GM03348 (cell line): ENCODE measurements around the gene TPP1.
A peak's percentile ranks its signal among the peaks of the same experiment; 100 is the strongest.

ENCODE experiments used
- DNase-seq: peaks from one replicate; pipeline ENCODE4 v3.0.0; 2012; ENCODE audit warnings: low spot score

TPP1 gene

DNA sequence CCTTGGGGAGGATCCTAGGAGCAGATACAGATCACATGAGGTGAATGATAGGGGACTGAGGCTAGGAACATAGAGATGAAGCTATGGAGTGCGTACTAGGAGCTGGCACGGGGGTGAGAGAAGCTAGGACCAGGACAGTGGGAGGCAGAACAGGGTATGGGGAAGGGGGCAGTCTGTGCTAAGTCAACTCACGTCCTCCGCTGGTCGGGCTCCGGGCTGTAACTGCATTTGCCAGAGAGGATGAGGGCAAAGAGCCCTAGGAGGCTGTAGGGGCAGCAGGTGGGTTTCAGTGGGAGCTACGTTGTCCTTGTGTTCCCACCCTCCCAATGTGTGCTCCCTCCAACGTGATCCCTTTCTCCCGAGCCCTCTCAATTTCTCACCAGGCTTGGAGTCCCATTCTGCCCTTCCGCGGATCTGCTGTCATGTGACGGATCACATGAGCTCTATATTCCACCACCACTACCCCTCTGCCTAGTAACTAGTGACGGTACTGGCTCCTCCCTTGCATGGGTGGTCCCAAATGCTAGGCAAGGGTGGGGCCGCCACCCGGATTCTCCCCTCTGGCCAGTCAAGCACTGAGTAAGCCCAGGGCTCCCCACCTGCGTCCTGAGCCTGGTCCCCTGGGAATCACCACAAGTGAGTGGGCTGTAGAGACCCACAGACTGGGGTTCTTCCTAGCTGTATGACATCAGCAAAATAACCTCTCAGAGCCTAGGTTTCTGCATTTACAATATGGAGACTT, at the start of gene TPP1:
Gene TPP1, minus strand, starts transcription at position 419 of the 742 bp plus-strand sequence. Its CDS starts 22 bp downstream, at position 397.
- DNase-seq: peak; percentile 97

DNA sequence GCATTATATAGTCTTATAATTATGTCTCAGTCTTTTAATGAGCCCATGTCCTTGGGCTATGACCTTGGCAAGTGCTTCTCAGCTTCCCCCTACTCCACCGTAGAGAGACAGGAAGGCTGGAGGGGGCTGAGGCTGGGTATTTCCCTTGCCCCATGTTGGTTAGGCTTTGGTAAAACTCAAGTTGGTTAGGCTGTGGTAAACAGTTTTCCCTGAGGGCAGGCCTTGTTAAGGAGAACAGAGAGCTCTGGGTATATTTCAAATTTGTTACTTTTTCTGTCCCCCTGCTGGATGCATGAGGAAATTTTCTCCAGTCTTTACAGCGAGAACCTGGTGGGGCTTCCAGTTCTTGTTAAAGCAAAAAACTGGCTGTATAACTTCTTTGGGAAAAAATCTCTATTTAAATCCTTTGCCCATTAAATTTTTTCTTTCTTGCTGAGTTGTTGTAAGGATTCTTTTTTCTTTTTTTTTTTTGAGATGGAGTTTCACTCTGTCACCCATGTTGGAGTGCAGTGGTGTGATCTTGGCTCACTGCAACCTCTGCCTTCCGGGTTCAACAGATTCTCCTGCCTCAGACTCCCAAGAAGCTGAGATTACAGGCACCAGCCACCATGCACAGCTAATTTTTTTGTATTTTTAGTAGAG, 48.6 kb upstream of the TPP1 start:
- peak; percentile 27 for DNase-seq

DNA sequence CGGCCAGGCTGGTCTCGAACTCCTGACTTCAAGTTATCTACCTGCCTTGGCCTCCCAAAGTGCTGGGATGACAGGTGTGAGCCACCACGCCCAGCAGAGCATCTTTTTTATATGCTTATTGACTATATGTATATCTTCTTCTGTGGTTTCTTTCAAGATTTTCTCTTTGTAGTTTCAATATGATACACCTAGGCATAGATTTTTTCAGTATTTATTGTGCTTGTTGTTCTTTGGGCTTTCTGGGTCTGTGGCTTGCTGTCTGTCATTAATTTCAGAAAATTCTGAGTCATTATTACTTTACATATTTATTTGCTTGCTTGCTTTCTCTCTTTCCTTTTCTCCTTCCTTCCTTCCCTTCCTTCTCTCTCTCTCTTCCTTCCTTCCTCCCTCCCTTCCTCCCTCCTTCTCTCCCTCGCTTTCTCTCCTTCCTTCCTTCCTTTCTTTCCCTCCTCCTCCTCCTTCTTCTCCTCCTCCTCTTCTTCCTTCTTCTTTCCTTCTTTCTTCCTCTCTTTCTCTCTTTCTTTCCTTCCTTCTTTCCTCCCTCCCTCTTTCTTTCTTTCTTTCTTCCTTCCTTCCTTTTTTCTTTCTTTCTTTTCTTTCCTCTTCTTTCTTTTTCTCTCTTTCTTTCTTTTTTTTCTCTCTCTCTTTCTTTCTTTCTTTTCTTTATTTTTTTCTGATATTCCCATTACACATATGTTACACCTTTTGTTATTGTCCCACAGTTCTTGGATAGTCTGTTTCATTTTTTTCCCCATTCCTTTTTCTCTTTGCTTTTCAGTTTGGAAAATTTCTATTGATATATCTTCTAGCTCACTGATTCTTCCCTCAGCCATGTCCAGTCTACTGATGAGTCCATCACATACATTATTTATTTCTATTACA, 47.3 kb upstream of the TPP1 start:
- no peak for DNase-seq

DNA sequence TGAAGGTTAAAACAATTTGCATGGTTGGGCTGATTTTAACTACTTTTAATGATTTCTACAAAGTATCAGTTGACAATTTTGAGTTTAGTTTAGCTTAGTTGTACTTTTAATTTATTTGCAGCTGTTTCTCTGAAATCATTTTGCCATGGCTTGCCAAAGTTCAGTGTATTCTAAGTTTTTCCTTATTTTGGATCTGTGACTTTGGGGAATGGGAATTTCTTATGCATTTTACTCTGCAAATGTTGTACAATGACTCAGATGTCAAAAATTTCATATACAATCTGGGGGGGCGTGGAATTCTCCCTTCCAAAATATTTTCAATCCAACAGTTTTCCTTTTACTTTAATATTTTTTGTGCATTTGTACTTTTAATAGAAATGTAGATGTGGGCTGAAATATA, 45.3 kb upstream of the TPP1 start:
- DNase-seq: no peak

DNA sequence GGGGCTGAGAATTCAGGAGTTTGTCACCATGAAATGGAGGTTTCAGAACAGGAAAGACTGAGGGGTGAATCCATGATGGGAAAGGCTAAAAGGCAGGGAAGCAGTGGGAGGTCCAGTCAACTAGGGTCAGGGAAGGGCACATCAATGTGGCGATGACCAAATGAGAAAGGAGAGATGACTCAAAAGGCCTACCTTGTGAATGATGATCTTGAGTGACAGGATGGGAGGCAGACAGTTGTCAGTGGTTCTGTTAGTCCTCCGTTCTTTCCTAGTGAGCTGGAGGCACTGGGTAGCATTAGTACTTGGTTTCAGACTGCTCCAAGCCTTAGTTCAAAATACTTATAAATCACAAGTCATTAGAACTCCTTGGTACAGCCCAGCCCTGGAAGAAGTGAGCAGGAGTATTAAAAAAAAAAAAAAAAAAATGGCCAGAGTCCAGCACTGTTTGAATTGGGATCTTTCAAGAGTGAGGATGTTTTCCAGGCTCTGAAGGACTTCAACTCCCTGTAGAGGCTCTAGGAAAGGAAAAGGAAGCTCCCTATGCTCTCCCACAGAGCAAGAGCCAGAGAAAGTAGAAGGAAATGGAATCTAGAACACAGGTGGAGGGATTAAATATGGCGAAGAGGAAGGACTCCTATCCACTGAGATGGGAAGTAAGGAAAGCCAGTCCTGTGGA, 44.7 kb upstream of the TPP1 start:
- DNase-seq: no peak

DNA sequence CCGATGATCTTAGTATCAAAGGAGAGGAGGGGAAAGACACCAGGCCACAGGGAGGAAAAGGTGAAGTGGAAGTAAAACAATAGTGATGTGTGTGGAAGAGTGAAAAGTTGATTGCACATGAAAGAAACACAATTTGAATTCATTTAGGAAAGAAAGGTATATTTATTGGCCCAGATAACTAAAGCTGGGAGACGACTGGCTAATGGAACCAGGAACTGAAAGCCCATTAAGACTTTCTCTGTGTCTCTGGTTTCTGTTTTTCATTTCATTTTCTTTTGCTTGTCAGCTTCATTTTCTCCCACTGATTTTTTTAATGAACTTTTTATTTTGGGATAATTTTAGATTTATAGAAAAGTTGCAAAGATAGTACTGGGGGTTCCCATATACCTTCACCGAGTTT, 41.5 kb upstream of the TPP1 start:
- no peak for DNase-seq

DNA sequence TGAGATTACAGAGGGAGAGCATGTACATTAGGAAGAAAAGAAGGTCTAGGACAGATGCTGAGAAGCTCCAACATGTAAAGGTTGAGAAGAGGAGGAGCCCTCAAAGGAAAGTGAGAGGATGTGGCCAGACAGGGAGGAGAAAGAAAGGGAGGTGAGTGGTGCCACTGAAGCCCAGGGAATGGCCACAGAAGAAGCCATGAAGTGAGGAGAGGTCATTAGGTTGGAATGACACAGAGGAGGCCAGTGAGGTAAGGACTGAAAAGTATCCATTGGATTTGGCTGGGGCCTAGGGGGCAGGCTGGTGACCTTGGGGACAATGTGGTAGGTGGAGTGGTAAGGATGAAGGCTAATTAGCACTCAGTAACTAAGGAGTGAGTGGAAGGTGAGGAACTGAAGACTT, 39.4 kb upstream of the TPP1 start:
- DNase-seq: no peak

DNA sequence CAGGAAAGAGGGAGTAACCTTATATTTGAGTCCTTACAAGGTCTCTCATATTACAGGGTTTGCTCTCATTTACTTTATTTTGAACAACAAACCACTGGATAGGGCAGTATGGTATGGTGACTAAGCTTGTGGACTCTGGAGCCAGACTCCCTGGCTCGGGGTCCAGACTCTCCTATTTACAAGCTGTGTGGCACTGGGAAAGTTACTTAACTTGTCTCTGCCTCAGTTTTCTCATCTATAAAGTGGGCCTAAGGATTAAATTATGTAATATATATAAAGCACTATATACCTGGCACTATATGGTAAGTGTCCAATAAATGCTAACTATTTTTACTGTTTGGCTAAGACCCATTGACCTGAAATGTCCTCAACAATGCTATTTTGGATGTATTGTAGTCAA, 38.1 kb upstream of the TPP1 start:
- no peak for DNase-seq

DNA sequence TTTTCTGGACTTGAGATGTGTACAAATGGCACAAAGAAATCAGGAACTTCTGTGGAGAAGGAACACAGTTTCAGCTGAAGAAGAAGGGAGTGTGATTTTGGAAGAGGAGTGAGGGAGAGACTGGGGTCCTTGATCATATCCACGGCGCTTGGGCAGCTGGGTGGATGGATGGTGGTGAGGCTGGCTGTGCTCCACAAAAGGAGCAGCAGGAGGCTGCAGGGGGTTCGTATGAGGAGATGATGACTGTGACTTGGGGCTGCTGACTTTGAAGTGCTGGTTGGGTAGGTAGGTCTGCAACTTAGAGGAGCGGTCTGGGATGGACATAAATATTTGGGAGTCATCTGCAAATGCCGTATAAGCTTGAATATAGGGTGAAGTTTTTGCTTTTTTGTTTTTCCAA, 37.7 kb upstream of the TPP1 start:
- no peak for DNase-seq

DNA sequence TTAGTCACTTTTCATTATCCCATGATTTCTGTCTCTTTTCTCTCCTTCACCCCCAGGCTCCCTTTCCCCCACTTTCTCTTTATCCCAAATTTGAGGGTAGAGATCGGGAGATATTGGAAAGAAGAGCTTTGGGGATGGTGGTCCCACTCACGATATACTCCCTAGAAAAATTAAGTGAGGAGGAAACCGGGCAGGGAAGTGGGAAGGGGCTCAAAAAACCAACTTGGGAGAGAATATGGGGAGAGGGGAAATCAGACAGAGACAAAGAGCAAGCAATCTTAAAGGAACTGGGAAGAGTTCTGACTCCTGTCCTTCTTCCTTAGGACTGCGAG, 37.3 kb upstream of the TPP1 start:
- no peak for DNase-seq

DNA sequence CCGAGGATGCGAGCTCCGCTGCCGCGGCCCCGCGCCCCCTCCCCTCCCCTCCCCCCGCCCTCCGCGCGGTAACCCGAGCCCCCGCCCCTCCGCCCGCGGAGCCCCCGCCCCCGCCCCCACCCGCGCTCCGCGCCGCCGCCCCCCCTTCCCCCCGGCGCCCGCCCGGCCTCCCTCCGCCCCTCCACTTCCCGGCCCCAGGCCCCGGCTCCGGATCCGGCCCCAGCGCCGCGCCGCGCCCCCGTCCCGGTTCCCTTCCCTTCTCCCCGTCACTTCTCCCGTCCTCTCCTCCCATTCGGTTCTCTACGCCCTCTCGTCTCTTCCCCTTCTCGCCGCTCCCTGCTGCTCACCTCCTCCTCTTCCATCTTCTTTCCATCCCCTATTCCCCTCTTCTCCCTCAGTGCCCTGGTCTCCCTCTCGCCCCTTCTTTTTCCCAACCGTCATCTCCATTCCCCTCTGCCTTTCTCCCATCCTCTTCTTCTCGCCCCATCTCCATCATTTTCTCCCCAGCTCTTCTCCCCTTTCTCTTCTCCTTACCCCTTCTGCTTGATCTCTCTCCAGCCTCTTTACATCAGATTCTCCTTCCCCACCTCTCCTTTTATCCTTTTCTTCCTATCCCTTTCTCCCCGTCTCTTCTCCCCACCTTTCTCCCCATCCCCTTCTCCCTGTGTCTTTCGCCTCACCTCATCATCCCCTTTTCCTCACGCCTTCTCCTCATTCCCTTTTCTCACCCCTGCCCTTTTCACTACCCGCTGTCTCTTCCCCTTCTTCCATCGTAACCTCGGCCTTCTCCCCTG, 36.8 kb upstream of the TPP1 start, which contains the start of gene DCHS1:
Gene DCHS1, minus strand, starts transcription at position 20 of the 794 bp plus-strand sequence. CDS start 14,196 bp downstream, outside the sequence.
- DNase-seq: peak; percentile 52

DNA sequence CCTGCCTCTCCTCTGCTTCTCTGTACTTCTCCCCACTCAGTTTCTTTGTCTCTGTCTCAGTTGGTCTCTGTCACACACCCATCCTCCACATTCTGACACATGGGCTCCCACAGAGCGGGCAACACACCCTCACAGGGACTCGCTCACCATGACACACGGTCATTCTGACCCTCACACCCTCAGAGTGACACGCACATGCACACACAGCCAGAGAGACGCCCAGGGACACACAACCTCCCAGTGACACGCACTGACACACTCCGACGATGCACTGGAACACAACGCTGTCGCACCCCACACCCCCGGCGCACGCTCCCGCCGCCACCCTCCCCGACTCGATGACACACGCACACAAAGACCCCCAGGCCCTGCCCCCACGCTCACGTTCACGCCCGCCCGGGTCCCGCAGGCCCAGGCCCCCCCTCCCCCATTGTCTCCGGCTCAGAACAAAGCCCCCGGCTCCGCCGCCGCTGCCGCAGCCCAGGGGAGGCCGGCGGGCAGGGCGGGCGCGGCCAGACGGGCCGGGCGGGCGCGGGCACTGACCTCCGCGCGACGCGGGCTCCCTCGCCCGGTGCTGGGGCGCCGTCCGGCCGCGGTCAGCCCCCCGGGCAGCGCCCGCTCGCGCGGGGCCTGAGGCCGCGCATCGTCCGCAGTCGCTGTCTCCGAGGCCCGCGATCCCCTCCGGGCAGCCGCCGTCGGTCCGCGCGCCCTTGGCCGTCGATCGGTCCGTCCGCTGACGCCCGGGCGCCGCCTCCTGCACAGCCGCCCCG, 36.0 kb upstream of the TPP1 start:
- DNase-seq: peak; percentile 50

DNA sequence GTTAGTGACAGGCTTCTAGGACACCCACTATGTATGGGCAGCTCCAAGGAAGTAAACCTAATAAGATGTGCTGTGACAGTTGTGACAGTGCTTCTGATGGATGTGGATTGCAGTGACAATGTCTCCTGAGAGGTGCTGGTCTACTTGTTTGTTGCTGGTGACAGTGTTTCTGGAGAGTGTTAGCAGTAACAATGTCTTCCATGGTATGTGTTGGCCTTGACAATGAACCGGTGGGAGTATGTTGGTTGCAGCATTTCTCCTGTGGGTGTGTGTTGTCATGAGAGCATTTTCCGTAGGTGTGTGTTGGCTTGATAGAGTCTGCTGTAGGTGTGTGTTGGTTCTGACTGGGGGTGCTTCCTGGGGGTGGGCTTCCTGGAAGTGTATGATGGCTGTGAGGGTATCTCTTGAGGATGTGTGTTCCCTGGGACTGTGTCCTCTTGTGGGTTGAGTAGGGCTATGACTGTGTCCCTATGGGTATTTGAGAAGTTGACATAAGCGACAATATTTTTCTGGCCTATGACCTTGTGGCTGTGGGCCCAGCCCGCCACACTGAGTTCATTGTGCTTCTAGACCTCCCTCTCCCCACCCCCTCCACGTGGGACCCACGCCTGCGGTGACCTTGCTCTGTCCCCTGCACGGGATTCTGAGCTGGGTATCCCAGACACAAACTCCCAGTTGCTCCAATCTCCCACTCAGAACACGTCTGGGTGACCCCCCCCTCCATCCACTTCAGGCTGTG, 35.2 kb upstream of the TPP1 start:
- DNase-seq: no peak

DNA sequence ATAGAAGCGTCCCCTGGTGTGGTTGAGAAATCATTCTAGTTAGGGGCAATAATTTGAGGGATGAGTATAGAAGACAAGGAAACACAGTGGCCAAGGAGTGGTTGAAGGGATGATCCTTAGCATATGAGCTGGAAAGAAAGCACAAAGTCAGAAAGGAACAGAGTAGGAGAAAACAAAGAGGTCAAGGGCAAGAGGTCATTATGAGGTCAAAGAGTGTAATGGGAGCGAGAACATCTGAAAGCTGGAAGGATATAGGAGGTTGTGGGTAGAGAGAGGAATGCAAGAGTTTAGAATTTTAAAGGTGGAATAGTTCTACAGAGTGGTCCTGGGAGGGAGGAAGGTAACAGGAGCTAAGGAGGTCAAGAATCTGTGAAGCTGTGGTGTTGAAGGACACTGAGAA, 34.4 kb upstream of the TPP1 start:
- no peak for DNase-seq

DNA sequence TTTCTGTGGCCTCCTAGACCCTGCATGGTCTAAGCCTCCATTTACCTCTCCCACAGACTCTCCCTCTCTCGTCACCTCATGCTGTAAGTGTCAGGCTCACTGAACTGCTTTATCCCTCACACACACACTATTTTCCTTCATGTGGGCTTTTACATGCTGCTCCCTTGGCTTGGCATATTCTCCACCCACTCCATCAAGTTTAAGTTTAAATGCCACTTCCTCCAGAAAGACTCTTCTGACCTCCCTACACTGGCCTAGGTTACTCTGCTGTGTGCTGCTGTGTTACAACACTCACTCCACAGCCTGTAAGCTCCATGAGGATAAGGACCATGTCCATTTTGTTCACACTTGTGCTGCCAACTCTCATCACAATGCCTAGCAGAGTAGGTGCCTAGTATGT, 33.9 kb upstream of the TPP1 start:
- DNase-seq: no peak

DNA sequence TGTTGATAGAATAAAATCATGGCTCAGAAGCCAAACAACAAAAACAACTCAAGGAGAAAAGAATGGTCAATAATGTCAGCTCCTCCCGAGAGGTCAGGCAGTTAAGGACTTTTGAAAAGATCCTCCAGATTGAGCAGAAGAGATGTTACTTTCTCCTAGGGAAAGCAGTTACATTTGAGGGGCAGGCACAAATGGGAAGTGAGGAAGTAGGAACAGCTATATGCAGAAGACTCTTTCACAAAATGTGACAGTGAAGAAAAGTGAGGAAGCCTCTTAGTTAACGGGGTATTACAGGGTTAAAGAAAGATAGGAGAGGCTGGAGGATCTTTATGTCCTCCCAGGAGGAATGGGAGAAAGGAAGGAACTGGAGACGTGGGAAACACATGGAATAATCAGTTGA, 33.0 kb upstream of the TPP1 start:
- no peak for DNase-seq

DNA sequence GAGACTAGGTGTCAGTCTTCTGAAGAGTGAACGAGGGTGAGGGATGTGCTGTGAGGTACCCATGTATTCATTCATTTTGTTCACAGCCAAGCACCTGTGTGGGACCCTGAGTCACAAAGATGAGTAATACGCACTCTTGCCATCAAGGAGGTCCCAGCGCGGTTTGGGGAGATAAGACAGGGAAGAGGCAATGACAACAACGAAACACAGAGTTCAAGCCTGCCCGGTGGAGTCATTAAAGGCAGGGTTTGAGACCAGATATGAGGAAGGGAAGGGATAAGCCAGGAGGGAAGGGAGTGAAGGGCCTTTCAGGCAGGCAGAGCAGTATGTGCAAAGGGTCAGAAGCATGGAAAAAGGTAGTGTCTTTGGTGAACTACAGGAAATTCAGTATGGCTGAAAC, 31.8 kb upstream of the TPP1 start:
- DNase-seq: no peak

DNA sequence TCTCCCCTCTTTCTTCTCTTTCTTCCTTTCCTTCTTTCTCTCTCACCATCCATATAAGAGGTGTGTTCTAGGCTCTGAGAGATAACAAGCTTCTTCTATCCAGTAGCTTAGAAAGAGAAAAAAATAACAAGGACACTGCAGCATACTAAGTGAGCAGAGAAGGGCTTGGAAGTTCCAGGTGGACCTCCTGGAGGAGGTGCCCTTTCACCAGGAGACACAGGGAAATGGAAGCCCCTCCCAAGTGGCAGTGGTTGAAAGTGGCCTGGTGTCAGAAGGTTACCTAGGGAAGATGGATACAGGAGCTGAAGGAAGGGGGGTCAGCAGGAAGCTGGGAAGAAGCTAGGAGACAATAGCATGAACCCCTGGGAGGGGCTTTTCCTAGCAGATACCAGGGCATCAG, 30.9 kb upstream of the TPP1 start:
- DNase-seq: no peak

DNA sequence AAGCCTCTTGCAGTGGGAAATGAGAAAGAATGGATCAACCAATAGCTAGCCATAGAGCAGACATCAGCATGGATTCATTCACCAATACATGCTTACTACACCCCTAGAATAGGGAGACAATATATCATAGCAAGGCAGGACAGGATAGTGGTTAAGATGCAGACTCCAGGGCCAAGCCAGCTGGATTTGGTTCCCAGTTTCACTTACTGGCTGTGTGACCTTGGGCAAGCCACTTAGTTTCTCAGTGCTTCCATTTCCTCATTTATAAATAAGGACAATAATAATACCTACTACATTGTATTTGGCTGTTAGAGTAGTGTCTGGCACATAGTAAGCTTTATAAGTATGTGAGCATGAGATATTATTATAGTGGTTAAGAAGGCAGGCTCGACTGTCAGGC, 29.3 kb upstream of the TPP1 start:
- DNase-seq: no peak

DNA sequence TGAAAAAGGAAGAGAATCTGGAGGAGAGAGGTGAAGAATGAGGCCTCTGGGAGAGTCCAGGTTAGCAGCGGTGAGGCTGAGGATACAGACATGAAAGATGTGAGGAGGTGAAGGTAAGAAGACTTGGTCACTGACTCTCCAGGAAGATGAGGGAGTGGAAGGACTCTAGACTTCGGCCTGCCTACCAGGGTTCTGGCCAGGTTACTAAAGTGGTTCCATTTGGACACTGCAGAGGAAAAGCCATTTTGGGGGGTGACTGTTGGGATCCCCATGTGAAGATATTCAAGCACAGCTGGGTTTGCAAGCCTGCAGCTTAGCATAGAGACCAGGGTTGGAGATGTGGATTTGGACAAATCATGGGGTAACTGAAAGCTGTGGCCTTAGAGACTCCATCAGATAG, 28.6 kb upstream of the TPP1 start:
- no peak for DNase-seq
